Naive thymus-derived CD4-positive, alpha-beta T cell (primary cell): ENCODE results near the gene RNF227. TPM values are rescaled to one million over a fixed set of nuclear protein-coding genes. Genes with fewer than 3 reads are reported as not detected.

ENCODE experiments used
- ATAC-seq: fragments of 150-1000 bp; cut with Tn5 transposase; 2 replicates; pipeline ENCODE4 v1.10.0; 2021; ENCODE audit warnings: mild to moderate bottlenecking, moderate library complexity
- CTCF ChIA-PET: fragments of 350-600 bp; sonication (Branson Sonifier 250); formaldehyde crosslinking; loops from one replicate; lab custom pipeline; 2021; ENCODE audit warnings: antibody characterized with exemption; lab: Charles Lee
- POLR2A ChIA-PET: fragments of 350-600 bp; sonication (Branson Sonifier 250); formaldehyde crosslinking; loops from one replicate; lab custom pipeline; 2021; ENCODE audit warnings: antibody characterized with exemption, inconsistent platforms; lab: Charles Lee
- DNase-seq, 9 donors: peaks; one replicate each; pipeline versions ENCODE4 v3.0.0 to v3.0.0-alpha.2; 2020 to 2022; ENCODE audit warnings: mixed read lengths in 1 of 9
- H3K27ac ChIP-seq: one replicate; pipeline ENCODE4 v1.7.0; 2013; ENCODE audit warnings: mild to moderate bottlenecking, low read depth, low read length, moderate library complexity
- H3K27me3 ChIP-seq, 2 donors: one replicate each; pipeline ENCODE4 v1.7.0; 2013; ENCODE audit warnings: low read length in 2 of 2, mild to moderate bottlenecking in 2 of 2, moderate library complexity in 2 of 2; ENCODE audit not compliant: control insufficient read depth in 2 of 2, insufficient read depth in 2 of 2
- H3K36me3 ChIP-seq, 3 experiments: 1 replicate in 2 of 3; 2 replicates in 1 of 3; pipeline ENCODE4 v1.7.0; 2013; ENCODE audit warnings: low read length in 3 of 3, mild to moderate bottlenecking in 3 of 3, moderate library complexity in 1 of 3; ENCODE audit not compliant: insufficient read depth in 3 of 3, control insufficient read depth in 2 of 3
- H3K4me1 ChIP-seq, 2 donors: one replicate each; pipeline ENCODE4 v1.7.0; 2013; ENCODE audit warnings: low read length in 2 of 2, mild to moderate bottlenecking in 2 of 2, moderate library complexity in 1 of 2; ENCODE audit not compliant: control insufficient read depth in 2 of 2, insufficient read depth in 2 of 2
- H3K4me3 ChIP-seq: 2 replicates; pipeline ENCODE4 v1.7.0; 2013; ENCODE audit warnings: mild to moderate bottlenecking, low read length
- H3K9me3 ChIP-seq, 3 experiments: 1 replicate in 2 of 3; 2 replicates in 1 of 3; pipeline ENCODE4 v1.7.0; 2013; ENCODE audit warnings: low read length in 3 of 3; ENCODE audit not compliant: control insufficient read depth in 2 of 3
- H3K27ac Mint-ChIP-seq, 9 donors: one replicate each; pipeline ENCODE4 v1.8.0; 2020 to 2022; ENCODE audit warnings: mixed read lengths in 9 of 9, mild to moderate bottlenecking in 8 of 9, moderate library complexity in 5 of 9, inconsistent platforms in 2 of 9
- H3K27me3 Mint-ChIP-seq, 5 donors: one replicate each; pipeline ENCODE4 v1.8.0; 2021 to 2022; ENCODE audit warnings: mixed read lengths in 5 of 5, mild to moderate bottlenecking in 1 of 5
- H3K36me3 Mint-ChIP-seq, 5 donors: one replicate each; pipeline ENCODE4 v1.8.0; 2020 to 2022; ENCODE audit warnings: mixed read lengths in 5 of 5, mild to moderate bottlenecking in 3 of 5, inconsistent platforms in 1 of 5
- H3K4me1 Mint-ChIP-seq, 7 donors: one replicate each; pipeline ENCODE4 v1.8.0; 2020 to 2022; ENCODE audit warnings: mixed read lengths in 7 of 7, mild to moderate bottlenecking in 3 of 7, inconsistent platforms in 1 of 7
- H3K4me3 Mint-ChIP-seq, 10 donors: one replicate each; pipeline ENCODE4 v1.8.0; 2020 to 2022; ENCODE audit warnings: mild to moderate bottlenecking in 10 of 10, mixed read lengths in 10 of 10, moderate library complexity in 6 of 10, inconsistent platforms in 2 of 10
- H3K9me3 Mint-ChIP-seq, 11 donors: one replicate each; pipeline ENCODE4 v1.8.0; 2020 to 2022; ENCODE audit warnings: mixed read lengths in 11 of 11, mild to moderate bottlenecking in 4 of 11, inconsistent platforms in 1 of 11, moderate library complexity in 1 of 11
- intact Hi-C, 2 donors: fragments of 100-400 bp; cut with micrococcal nuclease; formaldehyde crosslinking; loops; one replicate each; pipeline ENCODE4 v1.15.1; 2023
- polyA plus RNA-seq, 2 donors: library from polyadenylated mRNA; unstranded; fragments of 300-500 nt; fragmentation: Illumina TruSeq; gene quantifications; one replicate each; pipeline ENCODE4 v1.2.3, GENCODE V29; 2021
- total RNA-seq, 6 experiments: library from RNA in 5 of 6; stranded (reverse) in 5 of 6; gene quantifications; 1 replicate in 5 of 6; 2 replicates in 1 of 6; pipeline ENCODE4 v1.2.3 and lab custom pipeline; 2021 to 2026

Gene RNF227
- total and polyA plus RNA-seq, 7 experiments from 2014 or later, result 2.6 to 8.2 (median 4.9) TPM

DNA sequence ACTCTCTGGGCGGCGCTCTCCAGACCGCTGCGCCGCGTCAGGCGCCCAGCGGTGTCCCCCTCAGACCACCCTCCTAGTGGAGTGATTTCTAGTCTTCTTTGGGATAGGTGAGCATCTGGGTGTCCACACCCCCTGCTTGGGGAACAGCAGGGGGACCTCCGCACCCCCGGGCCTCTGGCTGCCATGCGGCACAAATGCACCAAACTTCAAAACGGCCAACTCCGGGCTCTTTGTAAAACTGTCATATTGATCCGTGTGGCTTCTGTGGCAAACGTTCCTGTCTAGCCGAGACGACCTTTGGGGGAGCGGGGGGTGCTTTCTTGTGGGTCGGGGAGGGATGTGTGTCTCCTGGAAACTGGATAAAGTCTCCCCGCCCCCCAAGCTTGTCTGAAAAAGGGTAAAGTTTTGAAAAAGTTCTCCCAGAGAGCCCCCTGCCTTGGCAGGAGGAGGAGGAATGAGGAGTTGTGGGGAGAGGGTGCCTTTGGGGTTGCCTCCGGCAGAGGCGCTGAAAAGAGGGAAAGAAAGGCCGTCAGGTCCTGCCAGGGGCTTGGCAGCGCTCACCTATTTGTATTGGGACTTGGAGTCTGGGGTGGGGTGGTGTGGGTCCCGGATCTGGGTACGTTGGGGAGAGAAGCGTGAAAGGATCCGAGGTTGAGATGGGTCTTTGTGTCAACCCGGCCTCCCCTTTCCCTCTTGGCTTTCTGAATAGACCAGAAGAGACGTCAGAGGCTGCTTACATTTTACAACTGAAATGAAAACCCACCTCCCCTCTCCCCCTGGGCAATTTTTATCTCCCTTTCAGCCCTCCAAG, 29.7 kb downstream of the RNF227 start:
- peaks cover 0 to 6% (median 0%) of the 10 kb centered on the region in 11 donors for H3K9me3 Mint-ChIP-seq
- H3K27me3 Mint-ChIP-seq, result no peaks in the 10 kb centered on the region
- Histone ChIP-seq H3K27ac (peak overlapping the region; percentile 91), H3K9me3 (no peaks in the 10 kb centered on the region), H3K36me3 (peaks cover 7 to 30% (median 12%) of the 10 kb centered on the region in 3 experiments), H3K4me1 (peaks cover 28 to 40% of the 10 kb centered on the region in 2 donors), H3K4me3 (peak overlapping the region; percentile 61), H3K27me3 (no peaks in the 10 kb centered on the region)
- POLR2A ChIA-PET, result interaction anchor here (0.6 to 1.7 kb wide), 13 partner anchors 18 to 528 kb away, joined by 3 to 14 read pairs (median 4); partner anchors contain the start of genes CNTROB, CYB5D1, NAA38 and TRAPPC1
- intact Hi-C loops, result loop anchor here (1.0 to 10.0 kb wide), 21 partner anchors 9 to 451 kb away; partner anchors contain the start of genes CNTROB (in 2 of the 2), NAA38 (in 2 of the 2), CTC1 (in 1 of the 2) and KDM6B (in 1 of the 2)
- CTCF ChIA-PET, result interaction anchor here (0.6 to 0.7 kb wide), 2 partner anchors 31 to 205 kb away, joined by 3 to 5 read pairs; no protein-coding TSS in a partner anchor
- no peak overlapping the region for H3K4me3 Mint-ChIP-seq
- DNase-seq (peak; percentile 29 to 84 (median 56)), ATAC-seq (peak; percentile 18)
- H3K27ac Mint-ChIP-seq, result no peak overlapping the region
- H3K36me3 Mint-ChIP-seq, result peaks cover 7 to 11% (median 9%) of the 10 kb centered on the region in 5 donors
- peaks cover 0 to 17% (median 6%) of the 10 kb centered on the region in 7 donors for H3K4me1 Mint-ChIP-seq

DNA sequence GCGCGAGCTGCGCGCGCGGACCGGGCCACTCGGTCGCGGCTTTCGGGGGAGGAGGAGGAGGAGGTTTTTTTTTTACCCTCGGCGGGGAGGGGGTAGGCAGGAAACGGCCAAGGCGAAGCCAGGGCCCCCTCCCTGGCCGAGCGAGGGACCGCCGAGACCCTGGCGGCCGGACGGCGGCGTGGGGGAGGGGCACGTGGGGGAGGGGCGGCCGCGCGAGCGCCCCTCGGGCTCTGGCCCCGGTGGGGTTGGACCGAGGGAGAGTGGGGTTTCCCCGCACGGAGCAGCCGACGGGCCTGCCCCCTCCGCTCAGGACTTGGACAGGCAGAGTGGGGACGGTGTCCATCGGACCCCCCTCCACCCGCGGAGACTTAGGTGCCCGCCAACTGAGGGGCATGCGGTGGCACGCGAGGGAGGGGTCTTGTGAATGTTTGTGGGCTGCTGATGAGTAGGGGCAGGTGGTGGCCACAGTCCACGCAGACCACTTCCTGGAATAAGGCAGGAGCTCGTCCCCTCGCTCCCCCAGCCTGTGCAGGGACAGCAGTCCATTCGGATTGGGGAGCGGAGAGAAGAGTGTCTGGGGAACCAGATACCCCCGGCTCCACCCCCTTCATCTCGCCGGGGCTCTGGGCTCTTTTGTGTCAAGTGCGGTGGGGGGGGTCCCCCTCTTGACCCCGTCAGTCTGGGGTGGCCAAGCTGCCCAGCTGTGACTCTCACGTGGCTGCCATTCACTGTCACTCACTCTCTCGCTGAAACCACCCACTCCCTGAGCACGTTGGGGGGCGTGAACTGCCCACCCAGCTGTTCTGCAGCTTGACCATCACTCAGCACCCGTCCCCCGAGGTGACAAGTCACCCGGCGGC, 30.5 kb downstream of the RNF227 start:
- CTCF ChIA-PET, result interaction anchor here (0.6 to 0.8 kb wide), 3 partner anchors 28 to 206 kb away, joined by 3 to 5 read pairs (median 3); partner anchors contain the start of genes CYB5D1 and NAA38
- peaks cover 0 to 16% (median 5%) of the 10 kb centered on the region in 7 donors for H3K4me1 Mint-ChIP-seq
- DNase-seq (peak in 8 of 9 donors; percentile 17 to 63 (median 31)), ATAC-seq (no peak)
- H3K4me3 ChIP-seq, result peak overlapping the region; percentile 61
- H3K9me3 ChIP-seq, result no peaks in the 10 kb centered on the region
- peaks cover 5 to 11% (median 5%) of the 10 kb centered on the region in 5 donors for H3K36me3 Mint-ChIP-seq
- H3K9me3 Mint-ChIP-seq, result peaks cover 0 to 6% (median 0%) of the 10 kb centered on the region in 11 donors
- no peak overlapping the region for H3K27ac Mint-ChIP-seq
- no peaks in the 10 kb centered on the region for H3K27me3 ChIP-seq
- H3K4me1 ChIP-seq, result peaks cover 28 to 48% of the 10 kb centered on the region in 2 donors
- no peaks in the 10 kb centered on the region for H3K27me3 Mint-ChIP-seq
- peak overlapping the region; percentile 91 for H3K27ac ChIP-seq
- intact Hi-C loops, result loop anchor here (2.0 to 10.0 kb wide), 7 partner anchors 37 to 403 kb away; partner anchors contain the start of genes CNTROB (in 1 of the 2), CTC1 (in 1 of the 2), KDM6B (in 1 of the 2) and PFAS (in 1 of the 2)
- peak overlapping the region in 2 of 10 donors; percentile 40 to 49 for H3K4me3 Mint-ChIP-seq
- H3K36me3 ChIP-seq, result peaks cover 3 to 21% (median 10%) of the 10 kb centered on the region in 3 experiments
- POLR2A ChIA-PET, result interaction anchor here (0.6 to 1.7 kb wide), 13 partner anchors 17 to 527 kb away, joined by 3 to 14 read pairs (median 4); partner anchors contain the start of genes CNTROB, CYB5D1, NAA38 and TRAPPC1

DNA sequence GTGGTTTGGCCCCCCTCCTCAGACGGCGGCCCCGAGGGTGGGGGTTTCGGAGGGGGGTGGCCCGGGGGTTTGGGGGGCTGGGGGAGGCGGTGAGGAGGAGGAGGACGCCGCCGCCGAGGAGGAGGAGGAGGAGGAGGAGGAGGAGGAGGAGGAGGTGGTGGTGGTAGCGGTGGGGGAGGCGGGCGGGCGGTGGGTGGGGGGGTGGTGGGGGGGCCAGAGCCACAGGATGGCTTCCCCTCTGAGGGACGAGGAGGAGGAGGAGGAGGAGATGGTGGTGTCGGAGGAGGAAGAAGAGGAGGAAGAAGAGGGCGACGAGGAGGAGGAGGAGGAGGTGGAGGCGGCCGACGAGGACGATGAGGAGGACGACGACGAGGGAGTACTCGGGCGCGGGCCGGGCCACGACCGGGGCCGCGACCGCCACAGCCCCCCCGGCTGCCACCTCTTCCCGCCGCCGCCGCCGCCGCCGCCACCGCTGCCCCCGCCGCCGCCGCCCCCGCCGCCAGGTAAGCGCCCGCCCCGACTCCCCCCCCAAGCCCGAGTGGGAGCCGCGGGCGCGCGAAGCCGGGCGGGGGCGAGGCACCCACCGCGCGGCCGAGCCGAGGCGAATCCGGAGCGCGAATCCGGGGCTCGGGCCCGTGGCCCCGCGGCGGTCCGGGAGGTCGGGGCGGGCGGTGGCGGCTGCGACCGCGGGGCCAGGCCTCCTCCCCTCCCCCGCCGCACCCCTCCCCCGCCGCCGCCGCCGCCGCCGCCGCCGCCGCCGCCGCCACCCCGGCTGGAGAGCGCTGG, 31.3 kb downstream of the RNF227 start:
- DNase-seq (peak in 8 of 9 donors; percentile 20 to 45 (median 39)), ATAC-seq (no peak)
- H3K36me3 Mint-ChIP-seq, result peaks cover 0 to 6% (median 0%) of the 10 kb centered on the region in 5 donors
- ChIA-PET CTCF (no interaction called here), POLR2A (interaction anchor here (1.0 to 2.6 kb wide), 4 partner anchors 13 to 235 kb away, joined by 3 to 11 read pairs (median 4); partner anchors contain the start of gene NAA38)
- peaks cover 0 to 13% (median 0%) of the 10 kb centered on the region in 7 donors for H3K4me1 Mint-ChIP-seq
- H3K9me3 Mint-ChIP-seq, result peaks cover 0 to 6% (median 0%) of the 10 kb centered on the region in 11 donors
- H3K4me3 Mint-ChIP-seq, result peak overlapping the region in 6 of 10 donors; percentile 60 to 89 (median 78)
- peak overlapping the region in 5 of 9 donors; percentile 66 to 88 (median 72) for H3K27ac Mint-ChIP-seq
- Histone ChIP-seq H3K36me3 (peaks cover 4 to 13% (median 6%) of the 10 kb centered on the region in 3 experiments), H3K9me3 (no peaks in the 10 kb centered on the region), H3K4me1 (peaks cover 28 to 48% of the 10 kb centered on the region in 2 donors), H3K4me3 (no peak overlapping the region), H3K27ac (peak overlapping the region; percentile 91), H3K27me3 (no peaks in the 10 kb centered on the region)
- intact Hi-C loops, result loop anchor here (5.0 to 10.0 kb wide), 4 partner anchors 48 to 402 kb away; partner anchors contain the start of genes CNTROB (in 1 of the 2), POLR2A (in 1 of the 2), SLC35G6 (in 1 of the 2) and TRAPPC1 (in 1 of the 2)
- no peaks in the 10 kb centered on the region for H3K27me3 Mint-ChIP-seq

DNA sequence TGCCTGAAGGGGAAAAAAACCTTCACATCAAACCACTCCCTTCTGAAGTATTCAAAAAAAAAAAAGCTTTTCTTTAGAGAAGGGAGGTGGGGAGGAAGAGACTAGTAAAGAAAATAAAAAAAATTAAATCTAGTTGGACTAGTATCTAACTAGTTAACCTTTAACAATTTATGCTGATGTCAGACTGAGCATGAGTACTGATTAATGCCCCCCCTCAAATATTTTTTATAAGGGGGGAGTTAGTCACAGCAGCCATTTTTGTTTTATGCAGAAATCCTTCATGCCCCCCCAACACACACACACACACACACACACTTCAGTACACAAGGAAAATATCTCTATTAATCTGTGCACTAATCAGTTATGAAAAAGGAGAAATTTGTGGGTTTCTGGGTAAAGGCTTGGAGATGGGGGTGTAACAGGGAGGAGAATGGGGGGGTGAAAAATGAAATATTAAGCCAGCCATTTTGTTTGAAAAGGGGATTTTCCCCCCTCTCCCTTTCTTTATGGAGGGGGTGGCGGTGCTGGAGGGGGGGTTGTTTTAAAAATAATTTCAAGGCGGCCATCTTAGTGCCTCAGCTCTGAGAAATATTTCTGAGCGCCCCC, 32.2 kb downstream of the RNF227 start:
- ChIA-PET POLR2A (interaction anchor here (0.6 to 2.6 kb wide), 9 partner anchors 12 to 269 kb away, joined by 3 to 11 read pairs (median 4); partner anchors contain the start of genes CNTROB, NAA38 and TRAPPC1), CTCF (interaction anchor here (0.6 to 1.8 kb wide), 3 partner anchors 13 to 95 kb away, joined by 3 to 6 read pairs (median 6); no protein-coding TSS in a partner anchor)
- Mint-ChIP-seq H3K27me3 (no peaks in the 10 kb centered on the region), H3K4me3 (peak overlapping the region in 5 of 10 donors; percentile 77 to 89 (median 82)), H3K4me1 (peaks cover 0 to 7% (median 0%) of the 10 kb centered on the region in 7 donors), H3K9me3 (peaks cover 0 to 6% (median 0%) of the 10 kb centered on the region in 11 donors), H3K27ac (peak overlapping the region in 6 of 9 donors; percentile 61 to 94 (median 86)), H3K36me3 (peaks cover 0 to 6% (median 0%) of the 10 kb centered on the region in 5 donors)
- Histone ChIP-seq H3K27ac (peak overlapping the region; percentile 60), H3K36me3 (peaks cover 0 to 8% (median 4%) of the 10 kb centered on the region in 3 experiments), H3K9me3 (no peaks in the 10 kb centered on the region), H3K27me3 (no peaks in the 10 kb centered on the region), H3K4me1 (peaks cover 22 to 39% of the 10 kb centered on the region in 2 donors), H3K4me3 (peak overlapping the region; percentile 61)
- ATAC-seq (no peak), DNase-seq (peak in 7 of 9 donors; percentile 38 to 75 (median 44))
- intact Hi-C loops, result loop anchor here in 1 of 2 donors (1.0 to 10.0 kb wide), 2 partner anchors 13 to 341 kb away; no protein-coding TSS in a partner anchor

DNA sequence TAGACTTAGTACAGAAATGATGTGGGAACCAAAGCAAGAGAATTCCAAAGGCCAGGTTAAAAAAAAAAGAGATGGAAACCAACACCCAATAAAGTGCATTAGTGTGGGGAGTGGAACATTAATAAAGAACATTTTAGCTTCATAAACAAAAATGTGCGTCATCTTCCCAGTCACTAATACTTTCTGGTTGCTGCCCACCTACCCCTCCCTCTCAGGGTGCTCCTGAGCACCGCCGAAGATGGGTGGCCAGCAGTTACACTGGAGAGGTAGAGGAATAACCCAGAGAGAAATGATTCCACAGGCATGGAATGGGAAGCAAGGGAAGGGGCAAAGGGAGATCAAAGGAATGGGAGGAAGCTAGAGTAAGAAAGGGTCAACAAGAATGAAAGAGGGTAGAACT, 33.5 kb downstream of the RNF227 start:
- Histone ChIP-seq H3K4me1 (peaks cover 14 to 35% of the 10 kb centered on the region in 2 donors), H3K27me3 (no peaks in the 10 kb centered on the region), H3K36me3 (peaks cover 0 to 8% (median 4%) of the 10 kb centered on the region in 3 experiments), H3K4me3 (no peak overlapping the region), H3K27ac (peak overlapping the region; percentile 60), H3K9me3 (no peaks in the 10 kb centered on the region)
- DNase-seq, result no peak
- Mint-ChIP-seq H3K4me1 (peaks cover 0 to 7% (median under 1%) of the 10 kb centered on the region in 7 donors), H3K36me3 (peaks cover 0 to 6% (median 0%) of the 10 kb centered on the region in 5 donors), H3K4me3 (no peak overlapping the region), H3K27ac (no peak overlapping the region), H3K9me3 (peaks cover 0 to 6% (median 0%) of the 10 kb centered on the region in 11 donors), H3K27me3 (no peaks in the 10 kb centered on the region)
- intact Hi-C loops, result loop anchor here in 1 of 2 donors (1.0 to 10.0 kb wide), 2 partner anchors 11 to 342 kb away; no protein-coding TSS in a partner anchor
- CTCF ChIA-PET, result interaction anchor here (0.6 to 1.8 kb wide), 6 partner anchors 12 to 299 kb away, joined by 3 to 12 read pairs (median 6); partner anchors contain the start of gene MPDU1
- POLR2A ChIA-PET, result interaction anchor here (0.5 to 2.6 kb wide), 14 partner anchors 11 to 255 kb away, joined by 3 to 11 read pairs (median 4); partner anchors contain the start of genes CNTROB, RNF227, SAT2 and TRAPPC1
- ATAC-seq, result no peak
